NCI-H2227 treated with DMSO at 0.1 percent for 48 hours (cell line): ENCODE results near the gene TBC1D20.
"Not testable (repeated sequence)": the region's sequence is repeated elsewhere in the genome, so short reads cannot be mapped to it uniquely, and the experiment has no call there.

Experiments used
- DNase-seq: peaks from one replicate; lab custom pipeline; 2025; lab: John Stamatoyannopoulos, UW

The TBC1D20 gene

GRCh38 chr20:462199-462991, at the start of gene TBC1D20:
TSS of gene TBC1D20 (minus strand) at chr20:462533. CDS start at chr20:462405, 128 bp downstream.
- peak; percentile 84 for DNase-seq

GRCh38 chr20:510328-511057, 48.2 kb upstream of the TBC1D20 start:
- not testable (repeated sequence) for DNase-seq

- DNase-seq: not testable (repeated sequence)
These were observed 46.0 kb upstream of the TBC1D20 start for GRCh38 chr20:508364-508787.

- no peak for DNase-seq
These were observed 45.5 kb upstream of the TBC1D20 start for GRCh38 chr20:507761-508332.

GRCh38 chr20:507006-507758, 44.8 kb upstream of the TBC1D20 start:
- DNase-seq: no peak

GRCh38 chr20:504632-505075, 42.3 kb upstream of the TBC1D20 start:
- DNase-seq: no peak

- DNase-seq: no peak
These were observed 40.9 kb upstream of the TBC1D20 start for GRCh38 chr20:503048-503737.

GRCh38 chr20:497979-498378, 35.6 kb upstream of the TBC1D20 start:
- DNase-seq: no peak

GRCh38 chr20:496126-496696, 33.9 kb upstream of the TBC1D20 start:
- no peak for DNase-seq

- no peak for DNase-seq
These were observed 29.8 kb upstream of the TBC1D20 start for GRCh38 chr20:492159-492558.

- no peak for DNase-seq
These were observed 25.3 kb upstream of the TBC1D20 start for GRCh38 chr20:487655-488054.

GRCh38 chr20:483815-484644, 21.7 kb upstream of the TBC1D20 start:
- DNase-seq: peak; percentile 45

GRCh38 chr20:481167-481566, 18.8 kb upstream of the TBC1D20 start:
- DNase-seq: no peak

- no peak for DNase-seq
These were observed 17.7 kb upstream of the TBC1D20 start for GRCh38 chr20:480044-480443.

GRCh38 chr20:479487-479886, 17.2 kb upstream of the TBC1D20 start:
- no peak for DNase-seq

- peak; percentile 73 for DNase-seq
These were observed 16.7 kb upstream of the TBC1D20 start for GRCh38 chr20:478949-479429.

GRCh38 chr20:478010-478948, 15.9 kb upstream of the TBC1D20 start:
- no peak for DNase-seq

- not testable (repeated sequence) for DNase-seq
These were observed 14.4 kb upstream of the TBC1D20 start for GRCh38 chr20:476561-477249.
